HG03196 (cell line): ENCODE measurements around the gene CRISPLD2.
"Not testable (repeated sequence)": the region's sequence is repeated elsewhere in the genome, so short reads cannot be mapped to it uniquely, and the experiment has no call there.

Source experiments
- ATAC-seq: cut with Tn5 transposase; IDR thresholded peaks from one replicate; pipeline ENCODE4 v1.9.1; 2021; ENCODE audit not compliant: unreplicated experiment

Gene CRISPLD2

GRCh38 chr16:84839054-84839453, 19.3 kb downstream of the CRISPLD2 start:
- no peak for ATAC-seq

GRCh38 chr16:84839956-84840355, 20.2 kb downstream of the CRISPLD2 start:
- no peak for ATAC-seq

GRCh38 chr16:84840687-84841627, 21.2 kb downstream of the CRISPLD2 start:
- no peak for ATAC-seq

- ATAC-seq, result no peak
Measured at GRCh38 chr16:84841787-84842300, 22.1 kb downstream of the CRISPLD2 start.

- no peak for ATAC-seq
Measured at GRCh38 chr16:84842516-84843148, 22.8 kb downstream of the CRISPLD2 start.

- no peak for ATAC-seq
Measured at GRCh38 chr16:84843149-84844048, 23.6 kb downstream of the CRISPLD2 start.

- no peak for ATAC-seq
Measured at GRCh38 chr16:84844049-84844350, 24.2 kb downstream of the CRISPLD2 start.

GRCh38 chr16:84844559-84845495, 25.0 kb downstream of the CRISPLD2 start:
- ATAC-seq, result no peak

GRCh38 chr16:84845496-84846002, 25.8 kb downstream of the CRISPLD2 start:
- no peak for ATAC-seq

GRCh38 chr16:84847564-84848355, 28.0 kb downstream of the CRISPLD2 start:
- no peak for ATAC-seq

- ATAC-seq, result no peak
Measured at GRCh38 chr16:84848986-84849634, 29.3 kb downstream of the CRISPLD2 start.

- ATAC-seq, result no peak
Measured at GRCh38 chr16:84849751-84850150, 30.0 kb downstream of the CRISPLD2 start.

GRCh38 chr16:84850714-84851113, 30.9 kb downstream of the CRISPLD2 start:
- no peak for ATAC-seq

GRCh38 chr16:84851192-84852127, 31.7 kb downstream of the CRISPLD2 start:
- no peak for ATAC-seq

- no peak for ATAC-seq
Measured at GRCh38 chr16:84853534-84853933, 33.7 kb downstream of the CRISPLD2 start.

- ATAC-seq, result no peak
Measured at GRCh38 chr16:84854759-84855158, 35.0 kb downstream of the CRISPLD2 start.

- ATAC-seq, result not testable (repeated sequence)
Measured at GRCh38 chr16:84855435-84856202, 35.8 kb downstream of the CRISPLD2 start.
